Activated CD4-positive, alpha-beta T cell treated with anti-CD3 and anti-CD28 coated beads, Interleukin-2, amount 10 ng/mL, durations not matched to agents 24 days and 14 days (primary cell): Measurements from ENCODE around the gene CRY2. TPM values are rescaled to one million over a fixed set of nuclear protein-coding genes. Genes with fewer than 3 reads are reported as not detected.

Experiments
- DNase-seq: peaks from one replicate; pipeline ENCODE4 v3.0.0; 2022
- H3K27ac Mint-ChIP-seq: one replicate; pipeline ENCODE4 v1.8.0; 2022; ENCODE audit warnings: mild to moderate bottlenecking, mixed read lengths
- H3K27me3 Mint-ChIP-seq: one replicate; pipeline ENCODE4 v1.8.0; 2022; ENCODE audit warnings: mixed read lengths
- H3K36me3 Mint-ChIP-seq: one replicate; pipeline ENCODE4 v1.8.0; 2022; ENCODE audit warnings: low read depth, mild to moderate bottlenecking, mixed read lengths
- H3K4me1 Mint-ChIP-seq: one replicate; pipeline ENCODE4 v1.8.0; 2021; ENCODE audit warnings: mixed read lengths
- H3K4me3 Mint-ChIP-seq: one replicate; pipeline ENCODE4 v1.8.0; 2022; ENCODE audit warnings: mild to moderate bottlenecking, moderate library complexity, mixed read lengths
- H3K9me3 Mint-ChIP-seq: one replicate; pipeline ENCODE4 v1.8.0; 2021; ENCODE audit warnings: mixed read lengths
- intact Hi-C: fragments of 100-400 bp; cut with micrococcal nuclease; formaldehyde crosslinking; loops from one replicate; pipeline ENCODE4 v1.15.1; 2023
- total RNA-seq: library from RNA; stranded (reverse); gene quantifications from 2 replicates; pipeline ENCODE4 v1.2.3, GENCODE V29; 2022

Gene CRY2
- total RNA-seq, 1 donor from 2014 or later: 22.5 TPM

GRCh38 chr11:45907911-45908370, 60.7 kb downstream of the CRY2 start:
- H3K4me3 Mint-ChIP-seq: no peak overlapping the region
- H3K4me1 Mint-ChIP-seq: no peaks in the 10 kb centered on the region
- H3K36me3 Mint-ChIP-seq: peaks cover 12% of the 10 kb centered on the region
- intact Hi-C loops: no loop called here
- no peak for DNase-seq
- no peaks in the 10 kb centered on the region for H3K27me3 Mint-ChIP-seq
- no peak overlapping the region for H3K27ac Mint-ChIP-seq
- H3K9me3 Mint-ChIP-seq: no peaks in the 10 kb centered on the region

- H3K27me3 Mint-ChIP-seq: no peaks in the 10 kb centered on the region
- no peak for DNase-seq
- intact Hi-C loops: no loop called here
- H3K9me3 Mint-ChIP-seq: no peaks in the 10 kb centered on the region
- H3K4me3 Mint-ChIP-seq: no peak overlapping the region
- H3K4me1 Mint-ChIP-seq: no peaks in the 10 kb centered on the region
- peaks cover 17% of the 10 kb centered on the region for H3K36me3 Mint-ChIP-seq
- no peak overlapping the region for H3K27ac Mint-ChIP-seq
Measured at GRCh38 chr11:45909594-45910475, 62.6 kb downstream of the CRY2 start.

GRCh38 chr11:45910623-45911022, 63.3 kb downstream of the CRY2 start:
- no peaks in the 10 kb centered on the region for H3K9me3 Mint-ChIP-seq
- DNase-seq: no peak
- H3K36me3 Mint-ChIP-seq: peaks cover 23% of the 10 kb centered on the region
- no peak overlapping the region for H3K27ac Mint-ChIP-seq
- peaks cover 1% of the 10 kb centered on the region for H3K4me1 Mint-ChIP-seq
- no peaks in the 10 kb centered on the region for H3K27me3 Mint-ChIP-seq
- intact Hi-C loops: no loop called here
- no peak overlapping the region for H3K4me3 Mint-ChIP-seq

- no peak overlapping the region for H3K4me3 Mint-ChIP-seq
- intact Hi-C loops: no loop called here
- H3K27me3 Mint-ChIP-seq: no peaks in the 10 kb centered on the region
- peaks cover 29% of the 10 kb centered on the region for H3K36me3 Mint-ChIP-seq
- H3K27ac Mint-ChIP-seq: no peak overlapping the region
- DNase-seq: no peak
- H3K4me1 Mint-ChIP-seq: peaks cover 13% of the 10 kb centered on the region
- H3K9me3 Mint-ChIP-seq: no peaks in the 10 kb centered on the region
Measured at GRCh38 chr11:45913514-45913913, 66.2 kb downstream of the CRY2 start.

- Mint-ChIP-seq H3K27ac (no peak overlapping the region), H3K4me3 (no peak overlapping the region), H3K9me3 (no peaks in the 10 kb centered on the region), H3K27me3 (no peaks in the 10 kb centered on the region), H3K36me3 (peaks cover 29% of the 10 kb centered on the region), H3K4me1 (peaks cover 17% of the 10 kb centered on the region)
- intact Hi-C loops: no loop called here
- DNase-seq: no peak
Measured at GRCh38 chr11:45913942-45914635, 66.8 kb downstream of the CRY2 start.

GRCh38 chr11:45915446-45915845, 68.2 kb downstream of the CRY2 start:
- DNase-seq: no peak
- H3K9me3 Mint-ChIP-seq: no peaks in the 10 kb centered on the region
- no peak overlapping the region for H3K27ac Mint-ChIP-seq
- H3K36me3 Mint-ChIP-seq: peaks cover 28% of the 10 kb centered on the region
- H3K4me3 Mint-ChIP-seq: peak overlapping the region; percentile 99
- H3K27me3 Mint-ChIP-seq: no peaks in the 10 kb centered on the region
- intact Hi-C loops: no loop called here
- H3K4me1 Mint-ChIP-seq: peaks cover 21% of the 10 kb centered on the region

- Mint-ChIP-seq H3K4me1 (peaks cover 21% of the 10 kb centered on the region), H3K27ac (peak overlapping the region; percentile 97), H3K9me3 (no peaks in the 10 kb centered on the region), H3K27me3 (peaks cover 10% of the 10 kb centered on the region), H3K4me3 (peak overlapping the region; percentile 99), H3K36me3 (peaks cover 17% of the 10 kb centered on the region)
- DNase-seq: no peak
- intact Hi-C loops: no loop called here
Measured at GRCh38 chr11:45917286-45917622, 70.0 kb downstream of the CRY2 start.

GRCh38 chr11:45917623-45918330, 70.5 kb downstream of the CRY2 start, which contains the start of gene PEX16:
TSS of gene PEX16 (minus strand) at chr11:45917877. CDS start at chr11:45917811, 66 bp downstream.
- Mint-ChIP-seq H3K27ac (peak within 1 kb of the TSS; percentile 97), H3K36me3 (peaks cover 17% of the 10 kb centered on the region), H3K27me3 (peaks cover 10% of the 10 kb centered on the region), H3K4me1 (peaks cover 21% of the 10 kb centered on the region), H3K9me3 (no peaks in the 10 kb centered on the region), H3K4me3 (peak within 1 kb of the TSS; percentile 99)
- intact Hi-C loops: loop anchor here (1.0 to 2.0 kb wide), 5 partner anchors 32 to 201 kb away; partner anchors contain the start of genes CRY2, MAPK8IP1 and SLC35C1
- DNase-seq: peak; percentile 99

GRCh38 chr11:45918331-45918941, 71.2 kb downstream of the CRY2 start:
- H3K9me3 Mint-ChIP-seq: no peaks in the 10 kb centered on the region
- peak overlapping the region; percentile 99 for H3K4me3 Mint-ChIP-seq
- intact Hi-C loops: loop anchor here (1.0 to 2.0 kb wide), 5 partner anchors 33 to 200 kb away; partner anchors contain the start of genes CRY2, MAPK8IP1 and SLC35C1
- peaks cover 24% of the 10 kb centered on the region for H3K4me1 Mint-ChIP-seq
- H3K27ac Mint-ChIP-seq: peak overlapping the region; percentile 97
- peaks cover 17% of the 10 kb centered on the region for H3K36me3 Mint-ChIP-seq
- peak; percentile 91 for DNase-seq
- peaks cover 13% of the 10 kb centered on the region for H3K27me3 Mint-ChIP-seq

- Mint-ChIP-seq H3K9me3 (no peaks in the 10 kb centered on the region), H3K36me3 (peaks cover 12% of the 10 kb centered on the region), H3K27ac (no peak overlapping the region), H3K4me3 (peak overlapping the region; percentile 99), H3K27me3 (peaks cover 17% of the 10 kb centered on the region), H3K4me1 (peaks cover 24% of the 10 kb centered on the region)
- DNase-seq: no peak
- intact Hi-C loops: loop anchor here (1.0 to 2.0 kb wide), 5 partner anchors 34 to 200 kb away; partner anchors contain the start of genes CRY2, MAPK8IP1 and SLC35C1
Measured at GRCh38 chr11:45918962-45919675, 71.8 kb downstream of the CRY2 start.

GRCh38 chr11:45919806-45920530, 72.7 kb downstream of the CRY2 start:
- H3K27me3 Mint-ChIP-seq: peaks cover 26% of the 10 kb centered on the region
- H3K4me3 Mint-ChIP-seq: peak overlapping the region; percentile 49
- intact Hi-C loops: loop anchor here (2.0 kb wide), 1 partner anchor 199 kb away; no protein-coding TSS in a partner anchor
- H3K4me1 Mint-ChIP-seq: peaks cover 24% of the 10 kb centered on the region
- DNase-seq: no peak
- H3K36me3 Mint-ChIP-seq: peaks cover 12% of the 10 kb centered on the region
- H3K27ac Mint-ChIP-seq: no peak overlapping the region
- H3K9me3 Mint-ChIP-seq: no peaks in the 10 kb centered on the region
